Upper lobe of left lung (tissue), 6 donors: Measurements from ENCODE around the gene TRIP13. TPM values are rescaled to one million over a fixed set of nuclear protein-coding genes. Genes with fewer than 3 reads are reported as not detected.

ENCODE experiments used
- ATAC-seq, 2 donors: fragments of 200-7000 bp; cut with Tn5 transposase; one replicate each; pipeline ENCODE4 v1.9.1; 2022; ENCODE audit warnings: mild to moderate bottlenecking in 2 of 2, moderate library complexity in 2 of 2; ENCODE audit not compliant: low FRiP score in 2 of 2
- DNase-seq, 2 donors: peaks; one replicate each; pipeline ENCODE4 v3.0.0-alpha.2; 2019 to 2020
- H3K27ac ChIP-seq, 4 donors: fragments of 200-600 bp; sonication (generic); one replicate each; pipeline ENCODE4 v1.5.1; 2016 to 2019
- H3K27me3 ChIP-seq, 4 donors: fragments of 200-600 bp; sonication (generic); one replicate each; pipeline ENCODE4 v1.5.1; 2017 to 2019
- H3K36me3 ChIP-seq, 4 donors: fragments of 200-600 bp; sonication (generic); one replicate each; pipeline ENCODE4 v1.5.1; 2016 to 2019
- H3K4me1 ChIP-seq, 4 donors: fragments of 200-600 bp; sonication (generic); one replicate each; pipeline ENCODE4 v1.5.1; 2018 to 2019
- H3K4me3 ChIP-seq, 4 donors: fragments of 200-600 bp; sonication (generic); one replicate each; pipeline ENCODE4 v1.5.1; 2017 to 2019; ENCODE audit warnings: mild to moderate bottlenecking in 2 of 4, moderate library complexity in 1 of 4
- H3K9me3 ChIP-seq, 4 donors: fragments of 200-600 bp; sonication (generic); one replicate each; pipeline ENCODE4 v1.5.1; 2018 to 2019
- EP300 ChIP-seq, 4 donors: sonication (generic); formaldehyde crosslinking; IDR thresholded peaks; one replicate each; pipeline ENCODE4 v1.5.1; 2017; ENCODE audit warnings: antibody characterized with exemption in 4 of 4, control low read depth in 2 of 4
- POLR2A ChIP-seq, 4 donors: fragments of 450-650 bp; IDR thresholded peaks; one replicate each; pipeline ENCODE4 v1.5.1; 2016 to 2017; ENCODE audit warnings: antibody characterized with exemption in 4 of 4, mild to moderate bottlenecking in 2 of 4
- POLR2AphosphoS5 ChIP-seq, 2 donors: sonication (generic); formaldehyde crosslinking; IDR thresholded peaks; one replicate each; pipeline ENCODE4 v1.5.1; 2017; ENCODE audit warnings: antibody characterized with exemption in 2 of 2
- WGBS, 2 donors: methylation state at CpG; one replicate each; pipeline ENCODE4 v1.1.5; 2017 to 2018; 5-methylcytosine and 5-hydroxymethylcytosine counted together
- total RNA-seq, 6 donors: library from RNA; depleted of rRNA in 4 of 6; stranded (reverse); fragments of >200 nt in 4 of 6; gene quantifications; one replicate each; pipeline versions ENCODE4 v1.1.0 to v1.2.1, GENCODE V29; 2016 to 2021
- TF ChIP-seq, protein P1 (sequence below), 6 experiments: fragments of 450-650 bp in 4 of 6; fragments of 200-600 bp in 2 of 6; sonication (generic) in 2 of 6; IDR thresholded peaks; one replicate each; pipeline ENCODE4 v1.5.1; 2016 to 2019; ENCODE audit warnings: antibody characterized with exemption in 6 of 6
- donor health status: DM: no; HTN: no; CAD: no; lungs with moderate emphysema.
- donor health status: DM: no; HTN: yes; CAD: no; lungs with severe emphysema.

TRIP13 gene
- total RNA-seq, 6 donors from 2014 or later = 1.0 to 2.1 (median 1.5) TPM

- H3K27me3 ChIP-seq = no peaks in the 10 kb centered on the region
- H3K36me3 ChIP-seq = no peaks in the 10 kb centered on the region
- no peak overlapping the region for H3K4me3 ChIP-seq
- no peak overlapping the region for H3K27ac ChIP-seq
- ATAC-seq = no peak
- H3K9me3 ChIP-seq = no peaks in the 10 kb centered on the region
- 83 to 86% methylated on average over 24 of the region's 24 CpGs for WGBS, 2 donors
- peak in 1 of 2 donors; percentile 24 for DNase-seq
- H3K4me1 ChIP-seq = peaks cover 17 to 28% (median 22%) of the 10 kb centered on the region in 4 donors
- TF ChIP-seq POLR2AphosphoS5 (IDR thresholded peaks at IDR 0.05) (no peak), POLR2A (IDR thresholded peaks at IDR 0.05) (no peak), EP300 (IDR thresholded peaks at IDR 0.05) (no peak)
- TF ChIP-seq, protein P1, sequence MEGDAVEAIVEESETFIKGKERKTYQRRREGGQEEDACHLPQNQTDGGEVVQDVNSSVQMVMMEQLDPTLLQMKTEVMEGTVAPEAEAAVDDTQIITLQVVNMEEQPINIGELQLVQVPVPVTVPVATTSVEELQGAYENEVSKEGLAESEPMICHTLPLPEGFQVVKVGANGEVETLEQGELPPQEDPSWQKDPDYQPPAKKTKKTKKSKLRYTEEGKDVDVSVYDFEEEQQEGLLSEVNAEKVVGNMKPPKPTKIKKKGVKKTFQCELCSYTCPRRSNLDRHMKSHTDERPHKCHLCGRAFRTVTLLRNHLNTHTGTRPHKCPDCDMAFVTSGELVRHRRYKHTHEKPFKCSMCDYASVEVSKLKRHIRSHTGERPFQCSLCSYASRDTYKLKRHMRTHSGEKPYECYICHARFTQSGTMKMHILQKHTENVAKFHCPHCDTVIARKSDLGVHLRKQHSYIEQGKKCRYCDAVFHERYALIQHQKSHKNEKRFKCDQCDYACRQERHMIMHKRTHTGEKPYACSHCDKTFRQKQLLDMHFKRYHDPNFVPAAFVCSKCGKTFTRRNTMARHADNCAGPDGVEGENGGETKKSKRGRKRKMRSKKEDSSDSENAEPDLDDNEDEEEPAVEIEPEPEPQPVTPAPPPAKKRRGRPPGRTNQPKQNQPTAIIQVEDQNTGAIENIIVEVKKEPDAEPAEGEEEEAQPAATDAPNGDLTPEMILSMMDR (IDR thresholded peaks at IDR 0.05) = no peak
Observed at GRCh38 chr5:953535-954449, 61.1 kb downstream of the TRIP13 start.

- DNase-seq (peak in 1 of 2 donors; percentile 62), ATAC-seq (no peak)
- Histone ChIP-seq H3K27me3 (no peaks in the 10 kb centered on the region), H3K36me3 (no peaks in the 10 kb centered on the region), H3K9me3 (no peaks in the 10 kb centered on the region), H3K4me1 (peaks cover 17 to 31% (median 22%) of the 10 kb centered on the region in 4 donors), H3K4me3 (no peak overlapping the region), H3K27ac (peak overlapping the region in 3 of 4 donors; percentile 74 to 85 (median 77))
- WGBS, 2 donors = 80 to 84% methylated on average over 24 to 28 of the region's 32 CpGs
- no peak for TF ChIP-seq POLR2AphosphoS5 (IDR thresholded peaks at IDR 0.05)
- no peak for TF ChIP-seq POLR2A (IDR thresholded peaks at IDR 0.05)
- TF ChIP-seq EP300 (IDR thresholded peaks at IDR 0.05) = no peak
- TF ChIP-seq, protein P1 (IDR thresholded peaks at IDR 0.05) = no peak
Observed at GRCh38 chr5:955886-956761, 63.4 kb downstream of the TRIP13 start.

GRCh38 chr5:956941-957747, 64.5 kb downstream of the TRIP13 start:
- Histone ChIP-seq H3K4me3 (no peak overlapping the region), H3K4me1 (peaks cover 17 to 31% (median 22%) of the 10 kb centered on the region in 4 donors), H3K27ac (peak overlapping the region; percentile 49 to 85 (median 76)), H3K9me3 (no peaks in the 10 kb centered on the region), H3K36me3 (no peaks in the 10 kb centered on the region), H3K27me3 (no peaks in the 10 kb centered on the region)
- DNase-seq (peak in 1 of 2 donors; percentile 83), ATAC-seq (peak; percentile 37 to 50)
- TF ChIP-seq POLR2AphosphoS5 (IDR thresholded peaks at IDR 0.05) (peak; percentile 3 to 11), EP300 (IDR thresholded peaks at IDR 0.05) (no peak)
- TF ChIP-seq, protein P1 (IDR thresholded peaks at IDR 0.05) = peak in 2 of 6 experiments; percentile 22
- WGBS, 2 donors = 7 to 44% methylated on average over 8 to 26 of the region's 26 CpGs

DNA sequence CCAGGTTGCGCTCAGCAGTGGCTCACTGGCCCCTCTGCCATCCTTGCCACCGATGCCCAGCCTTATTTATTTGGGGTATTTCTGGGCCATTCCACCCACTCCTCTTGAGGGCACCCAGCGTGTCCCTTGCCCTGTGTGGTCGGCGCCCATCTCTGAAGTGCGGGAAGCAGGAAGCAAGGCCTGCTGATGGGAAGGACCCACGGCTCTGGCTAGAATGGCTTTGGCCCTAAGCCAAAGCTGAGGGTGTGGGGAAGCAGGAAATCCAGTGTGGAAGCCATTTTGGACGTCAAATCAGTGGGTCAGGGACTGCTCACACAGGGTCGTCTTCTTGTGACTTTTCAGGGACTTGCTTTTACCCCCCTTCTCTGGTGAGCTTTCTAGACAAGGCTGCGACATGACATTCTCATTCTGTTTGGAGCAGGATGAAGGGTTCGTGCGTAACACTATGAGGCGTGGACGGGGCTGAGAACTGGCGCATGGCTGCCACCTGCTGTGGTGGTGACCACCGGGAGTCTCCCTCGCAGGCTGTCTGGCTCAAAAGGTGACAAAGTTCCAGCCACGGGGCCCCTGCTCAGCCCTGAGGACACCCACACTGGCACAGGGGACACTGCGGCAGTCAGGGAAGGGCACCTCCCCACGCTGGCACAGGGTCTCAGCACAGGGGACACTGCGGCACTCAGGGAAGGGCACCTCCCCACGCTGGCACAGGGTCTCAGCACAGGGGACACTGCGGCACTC, 65.2 kb downstream of the TRIP13 start:
- H3K27ac ChIP-seq = peak overlapping the region; percentile 49 to 85 (median 76)
- no peaks in the 10 kb centered on the region for H3K27me3 ChIP-seq
- 66 to 69% methylated on average over 17 to 23 of the region's 23 CpGs for WGBS, 2 donors
- no peaks in the 10 kb centered on the region for H3K9me3 ChIP-seq
- peaks cover 17 to 31% (median 24%) of the 10 kb centered on the region in 4 donors for H3K4me1 ChIP-seq
- peak in 1 of 2 donors; percentile 60 for DNase-seq
- H3K4me3 ChIP-seq = no peak overlapping the region
- no peak for ATAC-seq
- H3K36me3 ChIP-seq = no peaks in the 10 kb centered on the region
- TF ChIP-seq POLR2AphosphoS5 (IDR thresholded peaks at IDR 0.05) = peak; percentile 7 to 59
- TF ChIP-seq, protein P1 (IDR thresholded peaks at IDR 0.05) = no peak
- TF ChIP-seq EP300 (IDR thresholded peaks at IDR 0.05) = peak in 1 of 4 donors; percentile 28
